COLO668 (cell line): ENCODE measurements around the gene TMEM150C.

Experiments used
- DNase-seq: peaks from one replicate; lab custom pipeline; 2025; ENCODE audit not compliant: unreplicated experiment; lab: John Stamatoyannopoulos, UW

The TMEM150C gene

DNA sequence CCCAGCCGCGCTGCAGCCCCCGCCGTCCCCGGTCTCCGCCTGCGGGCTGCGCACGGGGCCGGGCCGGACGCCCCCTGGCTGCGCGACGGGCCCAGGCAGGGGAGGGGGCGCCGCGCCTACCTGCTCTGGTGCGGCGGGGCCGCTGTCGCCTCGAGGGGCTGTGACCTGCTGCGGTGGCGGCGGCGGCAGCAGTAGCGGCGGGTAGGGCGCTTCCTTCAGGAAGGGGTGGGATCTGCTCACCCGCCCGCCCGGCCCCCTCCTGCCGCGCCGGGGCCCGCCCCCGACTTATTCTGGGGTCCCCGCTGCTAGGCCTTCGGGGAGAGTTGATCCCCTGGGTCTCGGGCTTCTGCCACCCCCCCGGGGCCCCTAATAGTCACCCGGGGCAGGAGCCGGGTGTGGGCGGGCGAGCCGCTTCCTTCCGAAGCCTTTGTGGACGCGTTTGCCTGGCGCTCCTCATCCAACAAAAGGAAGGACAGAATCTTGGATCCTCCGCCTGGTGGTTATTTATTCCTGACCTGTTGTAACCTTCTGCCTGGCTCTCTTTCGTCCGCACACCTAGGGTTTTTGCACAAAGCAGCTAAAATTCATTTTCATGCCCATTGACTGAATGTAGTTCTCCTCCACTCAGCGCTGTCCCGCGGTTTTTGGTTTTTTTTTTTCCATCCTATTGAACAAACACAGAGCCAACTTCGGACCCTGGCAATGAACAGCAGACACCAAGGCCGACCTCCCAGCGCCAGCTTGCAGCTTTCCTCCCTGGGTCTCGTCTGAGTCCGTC is at the start of gene TMEM150C:
TSS of gene TMEM150C (minus strand) at position 203 of the 778 bp plus-strand sequence. CDS start 57,331 bp downstream, outside the sequence.
- DNase-seq: peak; percentile 70

DNA sequence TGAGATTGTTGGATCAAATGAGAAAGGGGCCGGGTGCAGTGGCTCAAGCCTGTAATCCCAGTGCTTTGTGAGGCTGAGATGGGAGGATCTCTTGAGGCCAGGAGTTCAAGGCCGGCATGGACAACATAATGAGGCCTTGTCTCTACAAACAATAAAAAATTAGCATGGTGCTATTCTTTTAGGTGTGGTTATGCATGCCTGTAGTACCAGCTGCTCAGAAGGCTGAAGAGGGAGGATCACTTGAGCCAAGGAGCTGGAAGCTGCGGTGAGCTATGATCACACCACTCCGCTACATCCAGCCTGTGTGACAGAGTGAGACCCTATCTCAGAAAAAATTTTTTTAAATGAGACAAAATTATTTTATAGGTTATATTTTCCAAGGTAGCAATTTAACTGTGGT is 49.7 kb upstream of the TMEM150C start:
- DNase-seq: no peak

DNA sequence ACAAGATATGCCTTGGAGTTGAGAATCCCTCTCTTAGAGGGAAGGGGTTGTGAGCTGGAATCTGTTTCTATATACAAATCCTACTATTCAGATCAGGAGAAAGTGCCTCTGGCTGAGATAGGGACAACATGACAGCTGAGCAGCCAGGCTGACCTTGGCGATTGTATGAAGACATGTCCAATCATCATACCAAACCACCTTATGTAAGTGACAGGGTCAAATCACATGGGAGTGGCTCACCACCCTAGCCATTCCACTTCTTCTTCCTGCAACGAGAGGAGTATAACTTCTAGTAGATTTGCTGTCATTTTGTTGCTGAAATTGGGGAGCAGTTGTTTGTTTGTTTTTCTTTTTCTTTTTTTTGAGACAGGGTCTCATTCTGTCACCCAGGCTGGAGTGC is 48.3 kb upstream of the TMEM150C start:
- no peak for DNase-seq

DNA sequence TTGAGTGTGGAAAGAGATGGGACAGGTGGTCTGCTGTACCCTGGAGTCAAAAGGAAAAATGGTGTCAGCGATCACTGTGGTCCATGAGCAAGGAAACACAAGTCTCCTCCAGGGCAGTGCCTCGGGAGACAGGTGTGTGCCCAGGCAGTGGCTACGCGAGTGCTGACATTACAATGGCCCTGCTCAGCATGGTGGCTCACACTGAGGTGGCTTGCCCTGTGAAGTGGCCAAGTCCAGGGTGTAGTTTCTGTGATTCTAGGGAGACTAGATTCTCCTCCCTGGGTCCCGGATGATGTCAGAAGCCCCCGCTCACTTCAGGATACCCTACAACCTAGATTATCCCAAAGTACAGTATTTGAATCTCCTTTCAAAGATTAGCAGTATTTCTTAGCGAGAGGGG is 44.8 kb upstream of the TMEM150C start:
- no peak for DNase-seq

DNA sequence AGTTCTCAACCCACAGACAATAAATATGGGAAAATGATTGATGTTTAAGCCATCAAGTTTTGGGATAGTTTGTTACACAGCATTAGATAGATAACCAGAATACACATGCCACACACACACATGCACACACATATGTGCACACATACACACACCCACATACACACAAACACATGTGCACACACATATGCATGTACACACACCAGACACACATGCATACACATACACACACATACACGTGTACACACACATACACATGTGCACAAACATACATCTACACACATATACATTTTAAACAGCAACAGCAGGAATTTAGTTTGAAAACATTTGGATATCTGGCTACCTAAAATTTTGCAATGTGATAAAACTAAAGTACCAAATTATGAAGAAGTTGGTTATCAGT is 42.7 kb upstream of the TMEM150C start:
- DNase-seq: no peak

DNA sequence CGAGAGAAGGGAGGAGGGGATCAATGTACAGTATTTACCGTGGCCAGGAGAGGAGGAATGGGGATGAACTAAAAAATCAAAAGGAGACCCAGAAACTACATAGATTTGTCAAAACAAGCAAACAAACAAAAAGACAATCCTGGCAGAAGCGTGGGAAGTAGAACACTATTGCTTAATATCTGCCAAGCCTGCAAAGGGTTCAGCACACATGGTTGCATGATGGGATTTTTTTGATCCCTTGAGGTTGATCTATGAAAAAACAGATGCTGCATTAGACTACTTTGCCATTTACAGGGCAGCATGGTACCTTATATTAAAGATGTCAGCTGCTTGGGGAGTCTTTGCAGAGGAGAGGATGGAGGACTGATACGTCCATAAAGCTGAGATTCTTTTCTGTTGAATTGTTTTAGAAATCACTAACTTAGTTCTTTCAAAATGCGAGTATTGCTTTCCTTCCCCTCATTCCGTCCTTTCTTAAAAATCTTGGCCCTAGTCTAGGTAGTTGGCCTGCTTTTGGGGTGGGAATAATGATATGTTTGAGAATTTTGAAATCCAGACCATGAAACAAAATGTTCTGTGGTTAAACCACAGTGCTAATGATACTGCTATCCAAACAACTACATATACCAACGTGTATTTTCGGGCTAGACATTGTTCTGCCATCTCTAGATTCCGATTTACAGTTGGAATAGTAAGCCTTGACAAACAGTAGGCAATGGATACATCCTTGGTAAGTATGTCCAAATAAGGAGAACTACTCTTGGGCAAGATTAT is 39.6 kb upstream of the TMEM150C start:
- no peak for DNase-seq

DNA sequence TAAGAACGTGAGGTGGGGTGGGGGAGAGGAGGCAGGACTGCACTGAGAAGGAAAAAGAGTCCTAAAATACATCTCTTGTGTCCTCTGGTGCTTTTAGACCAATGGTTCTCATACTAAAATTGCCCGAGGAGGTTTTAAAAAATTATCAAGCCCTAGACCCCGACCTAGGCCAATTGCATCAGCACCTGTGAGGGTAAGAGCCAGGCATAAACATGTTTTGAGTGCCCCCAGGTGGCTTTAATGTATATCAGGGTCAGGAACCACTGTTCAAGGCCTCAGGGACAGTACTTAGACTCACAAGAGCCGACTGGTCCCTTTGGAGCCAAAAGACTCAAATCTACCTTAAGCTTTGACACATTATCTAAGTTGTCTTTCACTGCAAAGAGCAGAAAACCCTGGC is 37.5 kb upstream of the TMEM150C start:
- DNase-seq: peak; percentile 9

DNA sequence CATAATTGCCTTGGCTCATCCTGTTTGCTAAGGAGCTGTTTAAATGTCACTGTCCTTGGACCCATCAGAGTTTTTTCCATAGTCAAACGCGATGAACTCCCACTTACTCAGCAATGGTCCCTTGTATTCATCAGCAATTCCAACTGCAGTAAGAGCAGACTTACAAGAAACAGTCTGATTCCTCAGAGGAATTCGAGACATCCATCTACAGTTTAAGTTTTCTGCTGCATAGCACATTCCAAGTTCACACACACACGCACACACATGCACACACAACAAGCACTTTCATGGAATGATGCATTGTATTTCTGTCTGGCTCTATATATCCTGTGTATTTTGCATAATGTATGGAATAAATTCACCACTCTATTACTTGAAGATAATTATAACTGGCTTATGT is 32.7 kb upstream of the TMEM150C start:
- DNase-seq: no peak

DNA sequence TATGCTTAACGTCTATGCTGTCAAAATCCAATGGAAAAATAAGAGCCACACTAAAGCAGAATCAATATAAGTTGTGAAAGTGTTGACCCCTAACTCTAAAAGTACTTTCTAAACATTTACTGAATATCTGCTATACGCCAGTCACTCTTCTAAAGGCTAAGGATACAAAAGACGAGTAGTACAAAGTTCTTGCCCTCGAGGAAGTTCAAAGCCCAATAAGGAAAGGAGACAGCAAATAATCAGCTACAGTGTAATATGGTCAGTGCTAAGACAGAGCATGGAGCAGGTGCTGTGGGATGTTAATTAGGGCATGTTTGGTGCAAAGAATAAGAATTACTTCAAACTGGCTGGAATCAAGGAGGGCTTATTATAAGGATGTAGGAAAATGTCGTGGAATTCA is 31.6 kb upstream of the TMEM150C start:
- DNase-seq: no peak

DNA sequence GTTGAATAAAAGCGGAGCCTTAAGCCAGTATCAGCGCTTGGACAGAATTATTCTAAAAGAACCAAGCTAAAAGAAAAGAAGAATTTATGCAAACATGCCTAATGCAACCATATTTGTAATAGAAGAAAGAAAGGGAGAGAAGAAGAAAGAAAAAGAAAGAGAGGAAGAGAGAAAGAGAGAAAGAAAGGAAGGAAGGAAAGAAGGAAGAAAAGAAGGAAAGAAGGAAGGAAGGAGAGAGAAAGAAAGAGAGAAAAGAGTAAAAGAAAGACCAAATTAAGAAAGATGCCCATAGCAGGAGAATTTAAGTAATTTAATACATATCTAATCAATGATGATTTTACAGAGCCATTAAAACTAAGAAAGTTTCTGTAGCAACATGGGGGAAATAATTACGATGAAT is 30.9 kb upstream of the TMEM150C start:
- no peak for DNase-seq

DNA sequence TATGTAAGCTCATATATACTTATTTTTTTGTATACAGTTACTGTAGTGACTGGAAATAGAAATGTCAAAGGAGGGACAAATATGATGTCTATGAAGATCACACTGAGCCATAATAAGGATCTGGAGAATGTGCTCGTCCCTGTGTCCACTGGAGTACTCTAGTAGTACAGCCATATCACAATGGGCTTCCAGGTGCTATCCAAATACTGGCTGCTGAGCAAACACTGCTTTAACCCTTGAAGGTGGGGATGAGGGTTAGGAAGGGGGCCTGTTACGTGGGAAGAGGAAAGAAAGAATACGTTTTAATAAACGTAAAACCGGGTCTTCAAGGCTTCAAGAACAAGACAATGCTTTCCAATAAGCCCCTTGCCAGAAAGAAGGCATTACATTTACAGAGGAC is 29.8 kb upstream of the TMEM150C start:
- DNase-seq: no peak

DNA sequence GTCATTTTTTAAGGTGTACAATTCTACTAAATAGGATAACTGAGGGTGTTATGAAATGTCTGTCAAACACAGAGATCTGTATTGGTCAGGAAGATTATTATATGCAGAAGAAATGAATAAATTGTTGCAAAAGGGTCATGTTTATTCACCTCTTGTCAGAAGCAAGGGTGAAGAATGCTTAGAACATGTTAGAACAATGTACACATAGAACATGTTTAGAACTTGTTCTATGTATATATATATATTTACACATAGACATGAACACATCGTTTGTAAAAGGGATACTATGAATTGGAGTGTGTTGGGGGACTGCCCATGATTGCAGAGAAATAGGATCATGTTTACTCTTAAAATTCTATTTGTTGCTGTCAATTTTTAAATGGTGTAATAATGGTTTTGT is 28.0 kb upstream of the TMEM150C start:
- no peak for DNase-seq

DNA sequence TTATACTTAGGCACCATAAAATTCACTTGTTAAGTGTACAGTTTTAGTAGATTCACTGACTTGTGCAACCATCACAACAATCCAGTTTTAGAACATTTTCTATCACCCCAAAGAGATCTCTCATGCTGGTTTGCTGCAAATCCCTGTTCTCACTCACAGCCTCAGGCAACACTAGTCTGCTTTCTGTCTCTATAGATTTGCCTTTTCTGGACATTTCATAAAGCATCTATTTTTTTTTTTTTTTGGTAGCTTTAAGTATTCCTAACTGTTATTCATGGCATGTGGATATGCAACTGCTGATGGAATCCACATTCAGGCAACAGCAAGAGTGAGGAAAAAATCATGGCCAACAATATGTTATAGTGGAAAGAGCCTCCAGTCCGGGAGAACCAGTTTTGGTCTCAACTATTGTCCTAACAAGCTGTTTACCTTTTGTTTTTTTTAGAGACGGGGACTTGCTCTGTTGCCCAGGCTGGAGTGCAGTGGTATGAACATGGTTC is 27.0 kb upstream of the TMEM150C start:
- DNase-seq: no peak

DNA sequence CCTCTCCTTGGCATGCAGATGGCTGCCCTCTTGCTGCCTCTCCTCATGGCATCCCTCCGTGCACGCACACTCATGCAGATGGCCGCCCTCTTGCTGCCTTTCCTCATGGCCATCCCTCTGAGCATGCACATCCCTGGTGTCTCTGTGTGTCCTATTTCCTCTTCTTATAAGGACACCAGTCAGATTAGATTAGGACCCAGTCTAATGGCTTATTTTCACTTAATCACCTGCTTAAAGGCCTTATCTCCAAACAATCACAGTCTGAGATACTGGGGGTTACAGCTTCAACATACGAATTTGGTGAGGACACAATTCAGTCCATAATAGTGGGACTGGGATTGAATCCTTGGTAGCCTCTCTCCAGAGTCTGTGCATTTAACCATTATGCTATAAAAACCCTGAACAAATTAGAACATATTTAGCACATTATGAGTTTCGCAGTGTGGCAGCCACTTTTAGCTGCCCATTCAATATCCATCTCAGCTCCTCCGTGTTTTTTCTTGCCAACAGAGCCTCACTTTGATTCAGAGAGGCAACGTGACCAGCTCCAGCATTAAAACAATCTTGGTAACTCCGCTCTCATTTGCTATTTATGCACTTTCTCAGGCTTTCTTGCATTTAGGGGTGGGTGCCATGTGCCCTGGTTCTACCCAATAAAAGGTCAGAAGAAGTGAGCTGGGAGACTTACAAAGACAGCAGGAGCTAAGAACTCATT is 26.2 kb upstream of the TMEM150C start:
- no peak for DNase-seq

DNA sequence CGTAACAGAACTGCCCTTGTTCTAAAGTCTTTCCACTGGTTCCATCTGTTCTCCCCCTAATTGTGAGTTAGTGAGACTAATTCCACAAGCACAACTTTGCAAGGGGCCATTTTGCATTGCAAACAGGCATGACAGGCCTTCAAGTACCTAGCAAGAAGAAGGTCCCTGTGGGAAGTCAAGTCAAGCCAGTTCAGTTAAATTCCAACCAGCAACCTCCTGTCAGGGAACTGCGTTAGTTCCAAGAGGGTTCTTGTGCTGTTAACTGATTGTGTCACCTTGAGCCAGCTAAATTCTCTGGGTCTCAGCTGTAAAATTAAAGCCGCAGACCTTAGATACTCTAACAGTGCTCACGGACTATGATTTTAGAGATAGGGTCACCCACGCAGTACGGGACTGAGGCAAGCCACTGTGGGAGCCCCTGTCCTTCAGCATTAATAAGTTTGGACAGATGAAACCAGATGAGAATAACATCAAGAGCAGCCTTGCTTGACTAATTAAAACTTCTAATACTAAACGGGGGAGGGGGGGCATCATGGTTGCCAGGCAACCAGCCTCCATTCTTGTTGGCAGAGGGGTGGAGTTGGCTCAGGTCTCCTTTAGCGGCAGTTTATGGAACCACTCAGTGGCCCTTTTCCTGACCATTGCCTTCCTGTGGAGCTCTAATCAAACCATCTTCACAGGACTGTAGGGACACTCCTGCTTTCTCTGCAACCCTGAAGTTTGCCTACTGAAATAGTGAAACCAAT is 24.1 kb upstream of the TMEM150C start:
- DNase-seq: no peak

DNA sequence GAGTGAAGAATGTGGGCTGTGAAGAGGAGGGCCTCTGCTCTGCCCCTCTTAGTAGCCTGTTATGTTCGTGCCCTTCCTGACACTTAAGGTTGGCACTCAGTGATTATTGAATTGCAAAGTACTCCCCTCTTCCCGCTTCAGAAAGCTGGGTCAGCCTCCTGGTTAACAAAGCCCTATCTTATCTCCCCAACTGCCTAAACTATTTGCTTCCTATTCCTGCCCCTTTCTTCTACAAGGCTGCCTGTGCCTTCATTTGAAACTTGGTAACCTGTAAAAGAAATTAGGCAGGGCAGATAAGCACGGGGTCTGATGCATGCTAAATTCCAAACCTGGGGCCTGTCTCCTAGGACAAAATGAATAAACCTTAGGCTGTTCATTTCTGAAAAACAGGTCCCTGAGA is 23.1 kb upstream of the TMEM150C start:
- DNase-seq: no peak

DNA sequence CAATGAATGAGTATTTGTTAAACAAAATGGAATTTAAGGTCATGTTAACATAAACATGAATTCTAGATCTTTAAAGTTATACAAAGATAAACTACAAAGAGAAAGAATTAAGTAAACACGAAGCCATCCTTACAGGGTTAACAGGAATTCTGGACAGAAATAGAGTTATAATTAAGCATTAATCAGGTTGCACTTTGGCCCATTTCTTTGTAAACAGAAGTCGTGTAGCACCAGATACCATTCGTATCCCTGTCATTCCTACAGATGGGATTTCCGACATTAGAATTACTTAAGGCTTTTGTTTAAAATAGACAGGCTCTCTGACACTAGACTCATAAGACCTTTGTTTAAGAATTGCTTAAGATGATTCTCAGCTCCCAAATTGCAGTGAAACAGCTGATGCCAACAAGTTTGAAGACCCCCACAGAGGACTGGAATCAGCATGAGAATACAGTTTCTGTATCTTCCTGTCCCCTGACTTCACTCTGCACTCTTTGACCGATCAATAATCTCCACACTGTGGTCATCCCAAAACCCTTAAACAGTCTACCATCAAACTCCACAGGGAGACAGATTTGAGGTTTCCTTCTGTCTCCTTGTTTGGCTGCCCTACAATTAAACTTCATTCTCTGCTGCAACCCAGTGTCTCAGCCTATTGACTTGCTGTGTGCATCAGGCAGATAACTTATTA is 22.3 kb upstream of the TMEM150C start:
- no peak for DNase-seq

DNA sequence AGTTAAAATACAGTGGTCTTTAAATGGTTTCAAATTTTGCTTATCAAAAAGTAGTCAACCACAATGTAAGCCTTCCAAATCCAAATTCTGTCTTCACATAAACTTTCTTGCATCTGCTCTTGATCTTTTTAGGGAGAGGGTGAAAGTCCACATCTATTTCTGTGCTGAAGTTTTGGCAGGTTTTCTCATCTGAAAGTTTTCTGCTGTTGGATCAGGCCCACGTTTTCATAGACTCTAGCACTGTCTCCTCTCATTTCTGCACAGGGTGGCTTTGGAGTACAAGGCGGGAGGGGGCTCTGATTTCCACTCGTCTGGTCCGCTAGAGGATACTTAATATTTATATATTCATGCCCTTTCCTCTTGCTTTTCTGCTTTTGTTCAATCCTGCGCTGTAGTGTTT is 18.1 kb upstream of the TMEM150C start:
- no peak for DNase-seq

DNA sequence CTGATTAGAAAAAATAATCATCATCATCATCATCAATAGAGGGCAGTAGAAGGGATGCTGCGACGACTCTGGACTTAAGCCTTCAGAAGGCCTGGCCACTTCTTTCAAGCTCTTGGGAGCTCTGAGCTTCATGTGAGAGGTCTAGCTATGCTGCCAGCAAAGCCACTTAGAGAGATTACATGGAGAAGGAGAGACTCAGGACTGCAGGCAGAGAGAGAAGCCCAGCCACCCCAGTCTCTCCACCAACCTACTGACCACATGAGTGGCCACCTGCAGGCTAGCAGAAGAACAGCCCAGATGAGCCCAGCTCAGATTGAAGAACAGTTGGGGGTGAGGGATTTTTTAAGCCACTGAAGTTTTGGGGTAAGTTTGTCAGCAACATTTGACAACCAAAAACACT is 17.1 kb upstream of the TMEM150C start:
- no peak for DNase-seq

DNA sequence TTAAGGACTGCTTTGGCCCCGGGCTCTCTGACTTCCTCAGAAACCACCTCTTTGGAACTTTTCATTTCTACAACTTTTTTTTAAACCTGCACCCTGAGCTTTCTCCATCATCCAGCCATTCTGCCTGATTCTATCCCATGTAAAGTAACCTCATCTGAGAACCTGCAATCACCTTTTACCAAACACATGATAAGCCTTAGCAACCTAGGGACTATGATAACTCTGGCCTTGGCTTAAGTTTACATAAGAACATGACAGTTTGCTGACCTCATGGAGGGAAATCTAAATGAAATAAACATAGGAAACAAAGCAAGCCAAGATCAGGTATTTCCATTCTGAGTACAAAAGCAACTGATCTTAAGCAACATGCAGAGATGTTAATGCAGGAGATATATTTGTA is 15.7 kb upstream of the TMEM150C start:
- DNase-seq: no peak
